ENCODE data around the gene CRADD.
"Not testable (repeated sequence)": the region's sequence is repeated elsewhere in the genome, so short reads cannot be mapped to it uniquely, and the experiment has no call there.

CRADD gene

GRCh38 chr12:93639406-93639805 lies 37.8 kb upstream of the CRADD start:
- no peak for DNase-seq (ENCODE audit: insufficient read length, low spot score)
- FAIRE-seq, result no peak

GRCh38 chr12:93641380-93641779 lies 35.8 kb upstream of the CRADD start:
- not testable (repeated sequence) for FAIRE-seq

More at GRCh38 chr12:93639406-93639805, 37.8 kb upstream of the CRADD start:
- TF ChIP-seq CTCF (IDR thresholded peaks at IDR 0.05; ENCODE audit: insufficient read depth, missing control alignments), result no peak

GRCh38 chr12:93642751-93643150 lies 34.4 kb upstream of the CRADD start:
- no peak for FAIRE-seq
- TF ChIP-seq CTCF (IDR thresholded peaks at IDR 0.05; ENCODE audit: insufficient read depth, missing control alignments), result no peak
- no peak for DNase-seq (ENCODE audit: insufficient read length, low spot score)

More at GRCh38 chr12:93641380-93641779, 35.8 kb upstream of the CRADD start:
- DNase-seq (ENCODE audit: insufficient read length, low spot score), result not testable (repeated sequence)

- FAIRE-seq (no peak), DNase-seq (ENCODE audit: insufficient read length, low spot score) (no peak)
- no peak for TF ChIP-seq CTCF (IDR thresholded peaks at IDR 0.05; ENCODE audit: insufficient read depth, missing control alignments)
Observed at GRCh38 chr12:93645702-93646101, 31.5 kb upstream of the CRADD start.

- no peak for DNase-seq (ENCODE audit: insufficient read length, low spot score)
- FAIRE-seq, result no peak
- no peak for TF ChIP-seq CTCF (IDR thresholded peaks at IDR 0.05; ENCODE audit: insufficient read depth, missing control alignments)
Observed at GRCh38 chr12:93650626-93651025, 26.5 kb upstream of the CRADD start.

GRCh38 chr12:93653079-93653478 lies 24.1 kb upstream of the CRADD start:
- TF ChIP-seq CTCF (IDR thresholded peaks at IDR 0.05; ENCODE audit: insufficient read depth, missing control alignments), result no peak
- FAIRE-seq (no peak), DNase-seq (ENCODE audit: insufficient read length, low spot score) (no peak)

- TF ChIP-seq CTCF (IDR thresholded peaks at IDR 0.05; ENCODE audit: insufficient read depth, missing control alignments), result no peak
- FAIRE-seq (no peak), DNase-seq (ENCODE audit: insufficient read length, low spot score) (no peak)
Observed at GRCh38 chr12:93653712-93654111, 23.5 kb upstream of the CRADD start.

GRCh38 chr12:93654421-93654820 lies 22.8 kb upstream of the CRADD start:
- no peak for DNase-seq (ENCODE audit: insufficient read length, low spot score)
- TF ChIP-seq CTCF (IDR thresholded peaks at IDR 0.05; ENCODE audit: insufficient read depth, missing control alignments), result no peak
- FAIRE-seq, result no peak
